GM19043 (cell line): ENCODE results near the gene LHX6.

ENCODE experiments used
- ATAC-seq: cut with Tn5 transposase; IDR thresholded peaks from one replicate; pipeline ENCODE4 v1.9.1; 2021; ENCODE audit warnings: low read depth; ENCODE audit not compliant: unreplicated experiment

Gene LHX6

GRCh38 chr9:122192914-122193525, 35.7 kb downstream of the LHX6 start:
- ATAC-seq: no peak

DNA sequence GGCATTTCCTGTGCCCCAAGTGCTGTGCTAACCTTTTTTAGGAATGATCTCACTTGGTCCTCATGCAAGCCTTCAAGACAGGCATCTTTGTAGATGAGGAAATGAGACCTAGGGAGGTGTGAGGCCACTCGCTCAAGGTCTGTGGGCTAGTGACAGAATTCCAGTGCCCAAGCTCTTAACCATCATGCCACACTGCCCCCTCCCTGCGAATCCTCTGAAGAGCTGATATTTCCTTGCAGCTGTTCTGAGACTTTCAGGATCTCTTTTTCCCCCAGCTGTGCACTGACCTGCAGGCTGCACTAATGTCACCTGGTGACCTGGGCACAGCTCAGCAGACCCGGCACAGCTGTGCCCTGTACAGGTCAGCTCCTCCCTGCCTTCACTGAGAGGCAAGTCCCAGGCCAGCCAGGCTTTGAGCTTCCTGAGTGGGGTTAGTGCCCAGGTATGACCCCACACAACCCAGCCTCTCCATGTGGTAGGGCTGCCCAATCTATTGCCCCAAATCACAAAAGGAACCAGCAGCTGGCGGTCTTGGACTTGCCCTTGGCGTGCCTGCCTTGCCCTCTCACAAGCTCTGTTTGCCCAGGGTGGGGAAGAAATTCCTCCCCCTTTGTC, 36.4 kb downstream of the LHX6 start:
- no peak for ATAC-seq

- ATAC-seq: no peak
These were observed 37.2 kb downstream of the LHX6 start for GRCh38 chr9:122191584-122191983.

GRCh38 chr9:122190597-122191381, 38.0 kb downstream of the LHX6 start:
- ATAC-seq: no peak

GRCh38 chr9:122188369-122188768, 40.4 kb downstream of the LHX6 start:
- ATAC-seq: no peak

DNA sequence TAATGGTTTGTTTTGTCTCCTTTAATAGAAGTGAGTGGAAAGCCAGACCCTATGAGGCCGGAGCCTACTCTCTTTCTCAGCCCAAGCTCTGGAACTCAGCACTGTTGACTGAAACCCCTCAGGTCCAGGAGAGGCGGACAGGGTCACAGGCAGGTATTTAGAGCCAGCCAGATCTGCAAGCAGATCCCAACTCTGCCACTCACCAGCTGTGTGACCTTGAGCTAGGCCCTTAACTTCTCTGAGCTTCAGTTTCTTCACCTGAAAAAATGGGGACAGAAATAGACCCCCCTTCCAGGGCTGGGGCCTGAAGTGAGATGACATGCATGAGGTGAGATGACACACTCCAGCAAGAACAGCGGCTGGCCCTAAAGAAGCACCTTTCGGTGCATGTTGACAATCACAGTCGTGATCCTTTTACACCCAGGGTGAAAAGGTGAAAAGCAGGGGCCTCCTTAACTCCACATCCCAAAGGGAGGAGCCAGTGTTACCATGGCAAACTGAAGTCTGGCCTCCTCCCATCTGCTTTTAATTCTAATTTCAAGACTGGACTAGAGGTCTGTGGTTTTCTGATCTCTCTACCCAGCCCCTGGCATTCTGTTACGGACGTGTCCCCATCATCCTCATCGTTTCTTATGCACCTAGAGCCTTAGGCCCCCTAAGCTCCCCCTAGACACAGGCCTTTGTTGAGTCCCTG, 41.8 kb downstream of the LHX6 start:
- no peak for ATAC-seq

GRCh38 chr9:122186301-122186700, 42.5 kb downstream of the LHX6 start:
- ATAC-seq: no peak

DNA sequence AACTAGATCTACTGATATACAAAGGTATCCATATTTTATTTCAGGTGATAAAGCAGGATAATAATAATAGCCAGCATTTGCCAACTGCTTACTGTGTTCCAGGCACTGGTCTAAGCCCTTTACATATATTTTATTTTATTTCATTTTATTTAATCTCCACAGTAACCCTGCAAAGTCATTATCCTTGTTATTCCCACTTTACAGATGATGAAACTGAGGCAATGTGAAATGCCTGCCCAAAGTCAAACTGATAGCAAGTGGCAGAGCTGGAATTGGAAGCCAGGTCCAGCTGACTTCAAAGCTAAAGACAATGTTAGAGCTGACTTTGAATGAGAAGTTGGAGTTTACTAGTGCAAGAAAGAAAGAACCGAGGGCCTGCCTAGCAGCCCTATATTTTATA, 44.2 kb downstream of the LHX6 start:
- no peak for ATAC-seq

GRCh38 chr9:122183501-122183900, 45.3 kb downstream of the LHX6 start:
- ATAC-seq: no peak

- no peak for ATAC-seq
These were observed 48.1 kb downstream of the LHX6 start for GRCh38 chr9:122180633-122181032.

DNA sequence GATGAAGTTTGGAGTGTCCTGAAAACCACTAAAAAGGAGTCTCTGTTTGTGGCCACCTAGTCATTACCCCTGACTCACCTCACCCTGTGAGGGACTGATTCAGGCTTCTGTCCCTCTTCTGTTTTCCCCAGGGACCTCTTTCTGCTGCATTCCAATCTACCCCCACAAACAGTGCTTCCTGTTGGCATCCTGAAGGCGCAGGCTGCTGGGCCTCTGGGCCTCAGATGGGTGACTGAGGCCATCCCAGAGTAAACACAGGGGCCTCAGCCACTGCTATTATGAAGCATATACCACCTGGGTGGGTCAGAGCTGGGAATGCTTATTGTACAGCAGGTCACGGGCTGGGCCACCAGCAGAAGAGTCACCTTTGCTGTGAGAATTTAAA, 49.1 kb downstream of the LHX6 start:
- ATAC-seq: no peak

- no peak for ATAC-seq
These were observed 49.6 kb downstream of the LHX6 start for GRCh38 chr9:122179054-122179689.

- ATAC-seq: no peak
These were observed 51.8 kb downstream of the LHX6 start for GRCh38 chr9:122176916-122177315.

DNA sequence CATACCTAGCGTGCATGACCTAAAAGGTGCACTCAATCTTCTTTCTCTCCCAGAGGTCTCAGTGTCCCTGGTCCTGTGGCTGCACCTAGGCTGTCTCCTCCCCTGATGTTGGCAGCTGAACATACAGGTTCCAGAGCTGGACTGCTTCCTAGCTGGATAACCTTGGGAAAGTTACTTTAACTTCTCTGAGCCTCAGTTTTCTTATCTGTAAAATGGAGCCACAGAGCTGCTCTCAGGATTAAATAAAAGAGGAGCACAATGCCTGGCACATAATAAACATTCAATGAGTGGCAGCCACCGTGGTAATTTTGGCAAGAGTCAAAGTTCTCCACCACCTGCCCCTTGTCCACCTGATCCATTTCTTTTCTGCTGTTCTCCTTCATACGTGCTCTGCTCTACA, 55.1 kb downstream of the LHX6 start:
- ATAC-seq: no peak

DNA sequence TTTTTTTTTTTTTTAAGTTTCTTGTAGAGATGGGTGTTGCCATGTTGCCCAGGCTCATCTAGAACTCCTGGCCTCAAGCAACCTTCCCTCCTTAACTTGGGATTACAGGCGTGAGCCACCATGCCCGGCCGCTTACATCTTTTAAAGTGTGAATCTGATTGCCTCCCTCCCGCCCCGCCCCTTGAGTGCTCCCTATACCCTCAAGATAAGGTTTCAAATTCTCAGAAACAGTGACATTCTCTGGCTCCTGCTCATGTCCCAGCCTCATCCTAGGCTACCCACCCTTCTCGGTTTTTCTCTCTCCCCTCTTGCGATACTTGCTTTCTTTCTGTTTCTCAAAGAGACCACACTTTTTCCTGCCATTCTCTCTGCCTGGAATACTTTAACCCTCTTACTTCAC, 56.6 kb downstream of the LHX6 start:
- ATAC-seq: no peak

- no peak for ATAC-seq
These were observed 60.4 kb downstream of the LHX6 start for GRCh38 chr9:122168356-122168755.

- no peak for ATAC-seq
These were observed 64.5 kb downstream of the LHX6 start for GRCh38 chr9:122164286-122164685.

- no peak for ATAC-seq
These were observed 66.3 kb downstream of the LHX6 start for GRCh38 chr9:122162415-122162814.

- ATAC-seq: no peak
These were observed 68.9 kb downstream of the LHX6 start for GRCh38 chr9:122159925-122160246.

- peak; percentile 96 for ATAC-seq
These were observed 69.5 kb downstream of the LHX6 start, which contains the start of the genes MORN5 and NDUFA8 for GRCh38 chr9:122159026-122159924. Gene MORN5 (plus strand): TSS chr9:122159908. CDS start chr9:122159973, 65 bp downstream. Gene NDUFA8 (minus strand): TSS chr9:122159779. CDS start chr9:122159677, 102 bp downstream.
